ENCODE measurements around the gene PIP5K1B. TPM values are rescaled to one million over a fixed set of nuclear protein-coding genes. Genes with fewer than 3 reads are reported as not detected.
"Not testable (repeated sequence)": the region's sequence is repeated elsewhere in the genome, so short reads cannot be mapped to it uniquely, and the experiment has no call there.

The PIP5K1B gene
- total RNA-seq, 2 experiments from 2014 or later: 2.3 to 3.1 TPM

GRCh38 chr9:69034071-69034470, 329.0 kb downstream of the PIP5K1B start:
- CTCF ChIA-PET: no interaction called here
- POLR2A ChIA-PET: interaction anchor here (0.6 kb wide), 1 partner anchor 13 kb away, joined by 3 read pairs; no protein-coding TSS in a partner anchor

GRCh38 chr9:69035438-69036308, 330.6 kb downstream of the PIP5K1B start, which contains the start of gene FXN:
TSS of gene FXN (plus strand) at chr9:69035752. CDS start at chr9:69035783, 31 bp downstream.
- ChIA-PET CTCF (interaction anchor here (0.6 to 1.7 kb wide), 16 partner anchors 8 to 511 kb away, joined by 3 to 12 read pairs (median 3); no protein-coding TSS in a partner anchor), POLR2A (interaction anchor here (0.6 kb wide), 1 partner anchor 21 kb away, joined by 7 read pairs; no protein-coding TSS in a partner anchor)

- ChIA-PET POLR2A (no interaction called here), CTCF (interaction anchor here (0.6 to 1.7 kb wide), 11 partner anchors 9 to 511 kb away, joined by 3 to 12 read pairs (median 3); no protein-coding TSS in a partner anchor)
Measured at GRCh38 chr9:69036309-69036708, 331.3 kb downstream of the PIP5K1B start.

GRCh38 chr9:69036799-69037198, 331.8 kb downstream of the PIP5K1B start:
- POLR2A ChIA-PET: no interaction called here

GRCh38 chr9:69040646-69041045, 335.6 kb downstream of the PIP5K1B start:
- ChIA-PET CTCF (no interaction called here), POLR2A (no interaction called here)

More at GRCh38 chr9:69036799-69037198, 331.8 kb downstream of the PIP5K1B start:
- CTCF ChIA-PET: interaction anchor here (1.1 to 1.6 kb wide), 3 partner anchors 142 to 510 kb away, joined by 3 read pairs; no protein-coding TSS in a partner anchor

- ChIA-PET POLR2A (no interaction called here), CTCF (interaction anchor here (1.0 kb wide), 1 partner anchor 23 kb away, joined by 3 read pairs; no protein-coding TSS in a partner anchor)
Measured at GRCh38 chr9:69044240-69045219, 339.5 kb downstream of the PIP5K1B start.

GRCh38 chr9:69045821-69046220, 340.8 kb downstream of the PIP5K1B start:
- ChIA-PET CTCF (interaction anchor here (0.6 to 1.0 kb wide), 2 partner anchors 22 to 155 kb away, joined by 3 read pairs; no protein-coding TSS in a partner anchor), POLR2A (no interaction called here)

- ChIA-PET POLR2A (interaction anchor here (0.6 kb wide), 1 partner anchor 12 kb away, joined by 3 read pairs; no protein-coding TSS in a partner anchor), CTCF (no interaction called here)
Measured at GRCh38 chr9:69046723-69047122, 341.7 kb downstream of the PIP5K1B start.

GRCh38 chr9:69047371-69047770, 342.3 kb downstream of the PIP5K1B start:
- ChIA-PET POLR2A (interaction anchor here (0.6 kb wide), 1 partner anchor 13 kb away, joined by 3 read pairs; no protein-coding TSS in a partner anchor), CTCF (no interaction called here)

GRCh38 chr9:69049094-69049493, 344.1 kb downstream of the PIP5K1B start:
- ChIA-PET POLR2A (no interaction called here), CTCF (interaction anchor here (1.0 to 1.6 kb wide), 2 partner anchors 143 to 144 kb away, joined by 3 to 5 read pairs; no protein-coding TSS in a partner anchor)

GRCh38 chr9:69050936-69051335, 345.9 kb downstream of the PIP5K1B start:
- POLR2A ChIA-PET: not testable (repeated sequence)
- CTCF ChIA-PET: interaction anchor here (1.2 kb wide), 1 partner anchor 15 kb away, joined by 3 read pairs; no protein-coding TSS in a partner anchor

GRCh38 chr9:69054989-69055388, 349.9 kb downstream of the PIP5K1B start:
- ChIA-PET CTCF (interaction anchor here (1.2 to 3.4 kb wide), 6 partner anchors 9 to 169 kb away, joined by 3 to 17 read pairs (median 5); no protein-coding TSS in a partner anchor), POLR2A (interaction anchor here (1.1 kb wide), 1 partner anchor 120 kb away, joined by 4 read pairs; no protein-coding TSS in a partner anchor)

GRCh38 chr9:69056191-69056815, 351.3 kb downstream of the PIP5K1B start:
- ChIA-PET CTCF (interaction anchor here (0.6 to 2.9 kb wide), 4 partner anchors 21 to 167 kb away, joined by 3 to 14 read pairs (median 4); partner anchors contain the start of gene FXN), POLR2A (interaction anchor here (0.7 kb wide), 1 partner anchor 21 kb away, joined by 7 read pairs; no protein-coding TSS in a partner anchor)

GRCh38 chr9:69058101-69058500, 353.1 kb downstream of the PIP5K1B start:
- ChIA-PET CTCF (interaction anchor here (2.9 kb wide), 1 partner anchor 135 kb away, joined by 14 read pairs; no protein-coding TSS in a partner anchor), POLR2A (no interaction called here)

All from activated CD8-positive, alpha-beta memory T cell treated with anti-CD3 and anti-CD28 coated beads for 36 hours (primary cell).